ENCODE results near the gene ITGA11.

ITGA11 gene

DNA sequence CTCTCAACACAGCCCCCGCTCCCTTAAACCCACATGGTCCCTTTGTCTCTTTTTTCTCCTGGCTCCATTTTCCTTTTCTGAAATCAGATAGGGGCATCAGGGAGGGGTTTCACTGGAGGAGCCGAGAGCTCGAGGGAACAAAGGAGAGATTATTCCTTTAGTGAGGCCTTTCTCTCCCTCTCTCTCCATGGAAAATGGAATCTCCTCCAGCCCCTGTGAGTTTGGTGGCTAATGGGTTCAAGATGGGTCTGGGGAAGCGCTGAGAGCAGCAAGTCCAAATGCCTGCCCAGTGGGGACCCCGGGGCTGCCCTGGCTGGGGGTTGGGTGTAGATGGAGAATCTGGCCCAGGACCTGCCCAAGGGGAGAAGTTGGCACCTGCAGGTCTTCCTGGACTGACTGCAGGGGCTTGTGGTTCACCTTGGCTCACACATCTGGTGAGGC is 56.8 kb downstream of the ITGA11 start:
- no peak for DNase-seq (ENCODE audit: extremely low read depth, low read depth)
- no peak overlapping the region for H3K4me3 ChIP-seq (replicated peaks; ENCODE audit: low read depth, low read length)
- TF ChIP-seq, protein P1, sequence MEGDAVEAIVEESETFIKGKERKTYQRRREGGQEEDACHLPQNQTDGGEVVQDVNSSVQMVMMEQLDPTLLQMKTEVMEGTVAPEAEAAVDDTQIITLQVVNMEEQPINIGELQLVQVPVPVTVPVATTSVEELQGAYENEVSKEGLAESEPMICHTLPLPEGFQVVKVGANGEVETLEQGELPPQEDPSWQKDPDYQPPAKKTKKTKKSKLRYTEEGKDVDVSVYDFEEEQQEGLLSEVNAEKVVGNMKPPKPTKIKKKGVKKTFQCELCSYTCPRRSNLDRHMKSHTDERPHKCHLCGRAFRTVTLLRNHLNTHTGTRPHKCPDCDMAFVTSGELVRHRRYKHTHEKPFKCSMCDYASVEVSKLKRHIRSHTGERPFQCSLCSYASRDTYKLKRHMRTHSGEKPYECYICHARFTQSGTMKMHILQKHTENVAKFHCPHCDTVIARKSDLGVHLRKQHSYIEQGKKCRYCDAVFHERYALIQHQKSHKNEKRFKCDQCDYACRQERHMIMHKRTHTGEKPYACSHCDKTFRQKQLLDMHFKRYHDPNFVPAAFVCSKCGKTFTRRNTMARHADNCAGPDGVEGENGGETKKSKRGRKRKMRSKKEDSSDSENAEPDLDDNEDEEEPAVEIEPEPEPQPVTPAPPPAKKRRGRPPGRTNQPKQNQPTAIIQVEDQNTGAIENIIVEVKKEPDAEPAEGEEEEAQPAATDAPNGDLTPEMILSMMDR (IDR thresholded peaks at IDR 0.05; ENCODE audit: low read depth, low read length, missing control alignments) = no peak

DNA sequence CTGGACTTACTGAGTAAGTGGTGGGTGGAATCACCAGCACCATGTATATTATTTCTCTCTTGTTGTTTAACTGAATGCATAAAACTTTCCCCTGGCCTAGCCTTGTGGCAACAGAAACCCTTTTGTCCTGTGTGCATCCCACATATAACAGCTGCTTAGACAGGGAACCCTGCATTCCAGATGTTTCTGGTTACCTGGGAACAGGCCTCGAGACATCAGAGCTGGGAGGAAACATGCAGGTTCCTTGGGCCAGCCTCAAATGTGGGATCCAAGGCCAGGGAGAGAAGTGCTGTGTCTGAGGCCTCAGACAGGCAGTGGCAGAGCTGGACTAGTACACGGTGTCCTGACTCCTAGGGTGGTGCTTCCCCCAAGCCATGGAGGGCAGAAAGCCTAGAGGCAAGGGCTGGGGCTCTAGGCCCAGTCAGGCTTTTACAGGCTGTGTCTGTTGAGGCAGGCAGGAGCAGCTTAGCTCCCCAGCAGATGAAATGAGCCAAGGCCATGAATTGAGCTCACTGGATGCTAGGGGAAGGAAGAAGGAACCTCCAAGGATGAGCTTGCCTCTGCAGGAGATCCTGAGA is 57.7 kb downstream of the ITGA11 start:
- H3K4me3 ChIP-seq (replicated peaks; ENCODE audit: low read depth, low read length) = no peak overlapping the region
- TF ChIP-seq, protein P1 (IDR thresholded peaks at IDR 0.05; ENCODE audit: low read depth, low read length, missing control alignments) = no peak
- DNase-seq (ENCODE audit: extremely low read depth, low read depth) = no peak

DNA sequence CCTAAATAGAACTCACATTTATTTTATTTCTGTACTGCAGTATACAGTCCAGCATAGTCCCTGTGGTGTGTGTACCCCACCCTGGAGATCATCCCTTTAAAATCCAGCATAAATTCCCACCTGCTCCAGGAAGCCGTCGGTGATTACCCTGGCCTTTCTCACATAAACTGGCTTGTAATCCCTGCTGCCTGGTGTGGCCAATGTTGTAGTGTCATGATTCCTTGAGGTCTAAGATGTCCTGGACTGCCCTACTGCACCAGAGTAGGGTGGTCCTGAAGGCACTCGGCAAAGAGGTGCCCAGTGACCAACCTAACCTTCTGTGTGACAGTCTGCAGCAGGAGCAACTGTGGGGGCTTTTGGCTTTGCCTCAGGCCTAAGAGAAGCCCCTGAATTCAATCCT is 58.9 kb downstream of the ITGA11 start:
- H3K4me3 ChIP-seq (replicated peaks; ENCODE audit: low read depth, low read length) = no peak overlapping the region
- TF ChIP-seq, protein P1 (IDR thresholded peaks at IDR 0.05; ENCODE audit: low read depth, low read length, missing control alignments) = no peak
- no peak for DNase-seq (ENCODE audit: extremely low read depth, low read depth)

DNA sequence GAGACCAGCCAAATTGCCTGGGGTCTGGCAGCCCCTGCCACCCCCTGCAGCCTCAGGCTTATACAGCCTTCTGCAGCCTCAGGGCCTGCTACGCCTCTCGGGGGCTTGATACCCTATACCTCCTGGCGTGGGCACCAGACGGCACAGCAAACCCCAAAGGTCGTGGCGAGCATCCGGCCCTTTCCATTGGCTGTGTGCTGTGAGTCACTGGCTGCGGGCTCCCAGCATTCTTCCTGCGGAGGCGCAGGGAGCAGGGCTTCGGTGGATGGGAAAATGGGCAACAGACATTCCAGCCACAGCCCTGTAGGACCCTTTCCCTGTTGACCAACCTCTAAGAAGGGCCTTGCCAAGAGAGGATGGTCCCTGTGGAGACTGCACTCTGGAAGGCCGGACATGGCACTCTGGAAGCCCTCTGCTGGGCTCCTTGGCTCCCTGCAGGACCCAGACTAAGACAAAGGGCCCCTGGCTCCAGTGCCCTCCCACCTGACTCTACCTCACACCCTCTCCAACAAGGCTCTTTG is 59.6 kb downstream of the ITGA11 start:
- no peak for DNase-seq (ENCODE audit: extremely low read depth, low read depth)
- TF ChIP-seq, protein P1 (IDR thresholded peaks at IDR 0.05; ENCODE audit: low read depth, low read length, missing control alignments) = peak; percentile 57

DNA sequence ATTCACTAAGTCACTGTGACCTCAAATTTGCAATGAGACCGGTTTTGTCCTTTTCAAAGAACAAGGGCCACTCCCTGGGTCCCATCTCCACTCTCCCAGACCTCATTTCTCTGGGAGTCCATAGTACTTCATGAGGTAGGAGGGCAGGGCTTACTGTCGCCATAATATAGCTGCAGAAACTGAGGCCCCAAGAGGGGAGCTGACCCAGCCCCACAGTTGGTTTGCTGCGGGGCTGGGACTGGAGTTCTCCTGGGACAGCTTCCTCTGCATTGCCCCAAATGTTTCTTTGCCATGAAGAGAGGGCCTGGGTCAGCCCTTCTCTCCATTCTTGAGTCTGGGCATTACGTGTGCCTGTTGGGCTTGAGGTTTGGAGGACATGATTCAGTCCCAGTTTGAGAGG is 60.1 kb downstream of the ITGA11 start:
- no peak overlapping the region for H3K4me3 ChIP-seq (replicated peaks; ENCODE audit: low read depth, low read length)
- TF ChIP-seq, protein P1 (IDR thresholded peaks at IDR 0.05; ENCODE audit: low read depth, low read length, missing control alignments) = no peak
- DNase-seq (ENCODE audit: extremely low read depth, low read depth) = no peak

More for the DNA sequence above, 59.6 kb downstream of the ITGA11 start:
- H3K4me3 ChIP-seq (replicated peaks; ENCODE audit: low read depth, low read length) = no peak overlapping the region

DNA sequence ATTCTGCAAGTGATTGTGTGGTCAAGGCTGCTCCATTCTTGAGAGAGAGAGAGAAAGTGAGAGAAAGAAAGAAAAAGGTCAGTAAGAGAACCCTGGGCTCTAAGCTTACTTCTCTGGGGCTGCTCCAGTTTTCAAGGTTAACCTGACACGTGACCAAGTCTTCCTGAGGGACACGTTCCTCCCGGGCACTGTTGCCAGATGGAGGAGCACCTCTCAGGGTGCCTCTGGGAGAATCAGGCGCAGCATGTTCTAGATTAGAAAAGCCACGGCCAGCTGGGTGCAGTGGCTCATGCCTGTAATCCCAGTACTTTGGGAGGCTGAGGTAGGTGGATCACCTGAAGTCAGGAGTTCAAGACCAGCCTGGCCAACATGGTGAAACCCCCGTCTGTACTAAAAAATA is 60.8 kb downstream of the ITGA11 start:
- TF ChIP-seq, protein P1 (IDR thresholded peaks at IDR 0.05; ENCODE audit: low read depth, low read length, missing control alignments) = no peak
- DNase-seq (ENCODE audit: extremely low read depth, low read depth) = no peak
- no peak overlapping the region for H3K4me3 ChIP-seq (replicated peaks; ENCODE audit: low read depth, low read length)

DNA sequence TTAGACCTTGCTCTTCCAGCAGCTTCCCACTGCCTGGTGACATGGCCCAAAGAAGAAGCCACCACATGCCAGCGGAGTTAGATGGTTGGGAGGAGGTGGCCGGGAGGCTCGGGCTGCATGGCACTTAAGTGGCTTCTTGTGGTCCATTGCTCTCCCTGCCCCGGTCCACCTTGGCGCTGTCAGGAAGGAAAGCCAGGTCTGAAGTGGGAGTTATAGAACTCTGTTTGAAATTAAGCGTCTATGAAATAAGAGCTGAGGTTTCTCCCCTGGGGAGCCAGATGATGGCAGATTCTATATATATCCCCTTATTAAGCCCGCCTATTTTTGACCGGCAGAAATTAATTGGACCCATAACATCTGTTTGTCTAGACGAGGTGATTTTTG is 61.2 kb downstream of the ITGA11 start:
- no peak overlapping the region for H3K4me3 ChIP-seq (replicated peaks; ENCODE audit: low read depth, low read length)
- TF ChIP-seq, protein P1 (IDR thresholded peaks at IDR 0.05; ENCODE audit: low read depth, low read length, missing control alignments) = no peak
- DNase-seq (ENCODE audit: extremely low read depth, low read depth) = no peak

All from HFF-Myc (cell line).